ENCODE measurements around the gene TINAGL1. TPM values are rescaled to one million over a fixed set of nuclear protein-coding genes. Genes with fewer than 3 reads are reported as not detected.
A peak's percentile ranks its signal among the peaks of the same experiment; 100 is the strongest.

Gene TINAGL1
- total and polyA plus RNA-seq, 10 donors = 18.5 to 393 (median 229) TPM

GRCh38 chr1:31548534-31548906 is 27.8 kb upstream of the TINAGL1 start:
- intact Hi-C loops (cut with DNase I; ENCODE audit: low total_unique reads) = loop anchor here (10.0 kb wide), 2 partner anchors 154 to 364 kb away; no protein-coding TSS in a partner anchor
- Histone ChIP-seq H3K4me1 (peaks cover 0 to 17% (median 10%) of the 10 kb centered on the region in 6 donors), H3K27ac (no peak overlapping the region), H3K9me3 (peaks cover 0 to under 1% (median 0%) of the 10 kb centered on the region in 8 donors), H3K27me3 (replicated peaks in 1 of 7) (peaks cover 0 to 35% (median 0%) of the 10 kb centered on the region in 7 donors), H3K4me3 (no peak overlapping the region), H3K36me3 (no peaks in the 10 kb centered on the region)
- no peak for DNase-seq
- TF ChIP-seq POLR2A (IDR thresholded peaks at IDR 0.05) = no peak
- TF ChIP-seq CTCF (IDR thresholded peaks at IDR 0.05 in 8 of 11, conservative IDR thresholded peaks at IDR 0.05 in 3 of 11) = no peak
- no peak for TF ChIP-seq POLR2AphosphoS5 (IDR thresholded peaks at IDR 0.05)
- 38 to 66% (median 64%) methylated on average over 11 to 12 of the region's 12 CpGs for WGBS, 5 donors

GRCh38 chr1:31548907-31549808 is 27.2 kb upstream of the TINAGL1 start:
- peak overlapping the region in 1 of 8 donors; percentile 47 for H3K4me3 ChIP-seq
- intact Hi-C loops (cut with DNase I; ENCODE audit: low total_unique reads) = loop anchor here (10.0 kb wide), 2 partner anchors 154 to 364 kb away; no protein-coding TSS in a partner anchor

GRCh38 chr1:31549809-31550620 is 26.3 kb upstream of the TINAGL1 start:
- peaks cover 0 to 17% (median 10%) of the 10 kb centered on the region in 6 donors for H3K4me1 ChIP-seq
- H3K27ac ChIP-seq = no peak overlapping the region
- no peaks in the 10 kb centered on the region for H3K36me3 ChIP-seq
- intact Hi-C loops (cut with DNase I; ENCODE audit: low total_unique reads) = loop anchor here (10.0 kb wide), 2 partner anchors 155 to 365 kb away; no protein-coding TSS in a partner anchor
- 53 to 71% (median 59%) methylated on average over 7 of the region's 7 CpGs for WGBS, 5 donors
- TF ChIP-seq POLR2A (IDR thresholded peaks at IDR 0.05) = no peak
- TF ChIP-seq POLR2AphosphoS5 (IDR thresholded peaks at IDR 0.05) = no peak
- no peak for TF ChIP-seq CTCF (IDR thresholded peaks at IDR 0.05 in 8 of 11, conservative IDR thresholded peaks at IDR 0.05 in 3 of 11)
- peak overlapping the region in 1 of 8 donors; percentile 47 for H3K4me3 ChIP-seq
- no peak for DNase-seq
- H3K9me3 ChIP-seq = no peaks in the 10 kb centered on the region
- H3K27me3 ChIP-seq (replicated peaks in 1 of 7) = peaks cover 0 to 31% (median 0%) of the 10 kb centered on the region in 7 donors

More at GRCh38 chr1:31548907-31549808, 27.2 kb upstream of the TINAGL1 start:
- peak; percentile 91 to 98 (median 96) for TF ChIP-seq CTCF (IDR thresholded peaks at IDR 0.05 in 8 of 11, conservative IDR thresholded peaks at IDR 0.05 in 3 of 11)
- no peak for TF ChIP-seq POLR2AphosphoS5 (IDR thresholded peaks at IDR 0.05)
- Histone ChIP-seq H3K27ac (no peak overlapping the region), H3K36me3 (no peaks in the 10 kb centered on the region), H3K27me3 (replicated peaks in 1 of 7) (peaks cover 0 to 35% (median 0%) of the 10 kb centered on the region in 7 donors), H3K9me3 (no peaks in the 10 kb centered on the region), H3K4me1 (peaks cover 0 to 17% (median 10%) of the 10 kb centered on the region in 6 donors)
- peak; percentile 89 for DNase-seq
- WGBS, 5 donors = 2 to 5% (median 5%) methylated on average over 24 of the region's 24 CpGs

Data from spleen (tissue), 11 donors.